Spleen (tissue), 7 donors: ENCODE data around the gene C10orf105.

Experiments used
- CTCF ChIP-seq, 11 experiments: fragments of 200-600 bp in 7 of 11; fragments of 450-650 bp in 4 of 11; sonication (generic) in 4 of 11; IDR thresholded peaks in 8 of 11; conservative IDR thresholded peaks in 3 of 11; 1 replicate in 7 of 11; 2 replicates in 4 of 11; pipeline versions ENCODE4 v1.4.0 to v1.8.0; 2016 to 2021; ENCODE audit warnings: antibody characterized with exemption in 11 of 11, inconsistent platforms in 4 of 11, mild to moderate bottlenecking in 1 of 11
- POLR2A ChIP-seq, 3 donors: fragments of 450-650 bp; IDR thresholded peaks; one replicate each; pipeline ENCODE4 v1.5.1; 2017; ENCODE audit warnings: antibody characterized with exemption in 3 of 3, mild to moderate bottlenecking in 1 of 3
- donor health status: DM: no; HTN: no; CAD: no; lungs with moderate emphysema.
- donor health status: DM: no; HTN: no; CAD: no.
- donor health status: DM: no; HTN: no; CAD: no.

- TF ChIP-seq CTCF (IDR thresholded peaks at IDR 0.05 in 8 of 11, conservative IDR thresholded peaks at IDR 0.05 in 3 of 11) (peak in 1 of 11 experiments; percentile 12), POLR2A (IDR thresholded peaks at IDR 0.05) (no peak)
Observed at GRCh38 chr10:71726580-71727104, 7.1 kb upstream of the C10orf105 start.
